Stomach (tissue), 4 donors: Measurements from ENCODE around the gene KCNJ5.

Experiments
- CTCF ChIP-seq, 7 experiments: fragments of 450-650 bp in 4 of 7; fragments of 200-600 bp in 3 of 7; sonication (generic) in 3 of 7; IDR thresholded peaks; one replicate each; pipeline ENCODE4 v1.5.1; 2016 to 2019; ENCODE audit warnings: antibody characterized with exemption in 7 of 7, control low read depth in 2 of 7, mild to moderate bottlenecking in 1 of 7
- EP300 ChIP-seq: sonication (generic); formaldehyde crosslinking; IDR thresholded peaks from one replicate; pipeline ENCODE4 v1.6.1; 2017; ENCODE audit warnings: antibody characterized with exemption
- POLR2A ChIP-seq, 4 donors: fragments of 450-650 bp; IDR thresholded peaks; one replicate each; pipeline ENCODE4 v1.6.1; 2016; ENCODE audit warnings: antibody characterized with exemption in 4 of 4, control low read depth in 2 of 4, mild to moderate bottlenecking in 1 of 4, moderate library complexity in 1 of 4
- POLR2AphosphoS5 ChIP-seq, 3 donors: sonication (generic); formaldehyde crosslinking; IDR thresholded peaks; one replicate each; pipeline ENCODE4 v1.6.1; 2016; ENCODE audit warnings: antibody characterized with exemption in 3 of 3

DNA sequence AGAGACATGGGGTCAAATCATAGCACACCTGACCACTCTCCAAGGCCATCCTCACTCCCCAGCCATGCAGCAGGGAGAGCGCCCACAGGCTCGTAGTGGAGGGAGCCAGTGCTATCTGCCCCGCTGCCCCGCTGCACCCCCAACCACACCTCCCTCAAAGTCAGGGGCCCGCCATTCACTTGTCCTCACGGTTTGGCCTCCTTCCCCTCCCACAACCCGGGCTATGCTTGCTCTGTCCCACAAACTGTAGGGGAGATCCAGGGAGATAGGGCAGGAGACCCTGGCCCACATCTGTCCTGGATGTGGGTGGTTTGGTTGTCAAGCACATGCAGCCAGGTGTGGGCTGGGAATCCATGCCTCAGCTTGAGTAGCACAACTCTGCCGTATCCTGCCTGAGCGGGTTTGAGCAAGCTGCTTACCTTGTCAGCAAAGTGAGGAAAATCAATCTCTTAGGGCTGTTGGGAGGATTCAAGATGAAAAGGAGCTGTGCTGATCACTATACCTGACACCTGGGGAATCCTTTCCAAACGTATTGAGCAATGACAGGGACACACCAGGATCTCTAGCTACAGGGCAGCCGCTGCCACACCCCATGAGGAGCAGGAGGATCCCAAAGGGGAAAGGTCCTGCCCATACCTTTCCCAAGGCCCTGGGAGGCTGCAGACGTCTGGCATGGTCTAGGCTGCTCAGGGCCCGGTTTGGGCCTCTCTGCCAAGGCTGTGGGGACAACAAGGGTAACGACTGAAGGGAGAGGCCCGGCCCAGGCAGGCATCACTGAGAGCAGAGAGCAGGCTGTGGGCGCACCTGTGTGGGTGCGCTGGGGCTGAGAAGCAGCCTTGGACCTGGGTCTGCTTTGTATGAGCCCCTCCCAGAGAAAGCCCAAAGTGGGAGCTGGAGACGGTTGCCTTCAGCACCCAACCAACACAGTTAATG is 23.3 kb downstream of the KCNJ5 start:
- TF ChIP-seq CTCF (IDR thresholded peaks at IDR 0.05) = no peak
- TF ChIP-seq POLR2AphosphoS5 (IDR thresholded peaks at IDR 0.05) = no peak
- no peak for TF ChIP-seq POLR2A (IDR thresholded peaks at IDR 0.05)
- TF ChIP-seq EP300 = no peak
